ENCODE data around the gene PAPPA. TPM values are rescaled to one million over a fixed set of nuclear protein-coding genes. Genes with fewer than 3 reads are reported as not detected.
A peak's percentile ranks its signal among the peaks of the same experiment; 100 is the strongest.

The PAPPA gene
- total and polyA plus RNA-seq, 9 of the 15 experiments (the other 6 are each of a cell fraction or from before 2014, with no cell fraction given): 0.06 to 0.18 (median 0.11) TPM

DNA sequence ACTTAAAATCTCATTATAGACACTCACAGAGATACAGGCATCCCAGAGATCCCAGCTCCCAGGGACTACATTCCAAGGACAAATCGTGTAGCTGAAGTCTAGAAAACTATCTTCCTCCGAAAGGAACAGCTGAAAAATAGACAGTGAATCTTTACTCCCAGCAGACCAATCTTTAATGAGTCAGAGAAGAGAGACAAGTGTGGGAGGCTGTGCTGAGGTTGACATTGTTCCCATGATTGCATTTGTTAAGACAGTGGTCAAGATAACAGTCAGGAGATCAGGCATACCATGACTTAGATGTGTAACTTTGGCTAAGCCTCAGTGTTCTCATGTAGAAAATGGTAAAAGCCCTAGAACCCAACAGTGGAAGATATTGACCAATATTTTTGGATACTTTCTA is 120.7 kb downstream of the PAPPA start (continued):
- TF ChIP-seq, protein P1, sequence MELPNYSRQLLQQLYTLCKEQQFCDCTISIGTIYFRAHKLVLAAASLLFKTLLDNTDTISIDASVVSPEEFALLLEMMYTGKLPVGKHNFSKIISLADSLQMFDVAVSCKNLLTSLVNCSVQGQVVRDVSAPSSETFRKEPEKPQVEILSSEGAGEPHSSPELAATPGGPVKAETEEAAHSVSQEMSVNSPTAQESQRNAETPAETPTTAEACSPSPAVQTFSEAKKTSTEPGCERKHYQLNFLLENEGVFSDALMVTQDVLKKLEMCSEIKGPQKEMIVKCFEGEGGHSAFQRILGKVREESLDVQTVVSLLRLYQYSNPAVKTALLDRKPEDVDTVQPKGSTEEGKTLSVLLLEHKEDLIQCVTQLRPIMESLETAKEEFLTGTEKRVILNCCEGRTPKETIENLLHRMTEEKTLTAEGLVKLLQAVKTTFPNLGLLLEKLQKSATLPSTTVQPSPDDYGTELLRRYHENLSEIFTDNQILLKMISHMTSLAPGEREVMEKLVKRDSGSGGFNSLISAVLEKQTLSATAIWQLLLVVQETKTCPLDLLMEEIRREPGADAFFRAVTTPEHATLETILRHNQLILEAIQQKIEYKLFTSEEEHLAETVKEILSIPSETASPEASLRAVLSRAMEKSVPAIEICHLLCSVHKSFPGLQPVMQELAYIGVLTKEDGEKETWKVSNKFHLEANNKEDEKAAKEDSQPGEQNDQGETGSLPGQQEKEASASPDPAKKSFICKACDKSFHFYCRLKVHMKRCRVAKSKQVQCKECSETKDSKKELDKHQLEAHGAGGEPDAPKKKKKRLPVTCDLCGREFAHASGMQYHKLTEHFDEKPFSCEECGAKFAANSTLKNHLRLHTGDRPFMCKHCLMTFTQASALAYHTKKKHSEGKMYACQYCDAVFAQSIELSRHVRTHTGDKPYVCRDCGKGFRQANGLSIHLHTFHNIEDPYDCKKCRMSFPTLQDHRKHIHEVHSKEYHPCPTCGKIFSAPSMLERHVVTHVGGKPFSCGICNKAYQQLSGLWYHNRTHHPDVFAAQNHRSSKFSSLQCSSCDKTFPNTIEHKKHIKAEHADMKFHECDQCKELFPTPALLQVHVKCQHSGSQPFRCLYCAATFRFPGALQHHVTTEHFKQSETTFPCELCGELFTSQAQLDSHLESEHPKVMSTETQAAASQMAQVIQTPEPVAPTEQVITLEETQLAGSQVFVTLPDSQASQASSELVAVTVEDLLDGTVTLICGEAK (IDR thresholded peaks at IDR 0.05): no peak
- TF ChIP-seq, protein P1 (CRISPR knock-in tag; IDR thresholded peaks at IDR 0.05): no peak
- TF ChIP-seq CCNT2 (IDR thresholded peaks at IDR 0.05; ENCODE audit: borderline replicate concordance, extremely low read depth, insufficient read length, low read depth, low read length): peak; percentile 65
- TF ChIP-seq PTTG1 (tag; IDR thresholded peaks at IDR 0.05; ENCODE audit: low read depth): no peak
- TF ChIP-seq ZNF668 (CRISPR knock-in tag; IDR thresholded peaks at IDR 0.05): no peak
- no peak for TF ChIP-seq TRIM28 (IDR thresholded peaks at IDR 0.05)
- no peak for TF ChIP-seq ZNF551 (CRISPR knock-in tag; IDR thresholded peaks at IDR 0.05)
- no peak for TF ChIP-seq ZNF354B (CRISPR knock-in tag; IDR thresholded peaks at IDR 0.05)
- TF ChIP-seq, protein P2, sequence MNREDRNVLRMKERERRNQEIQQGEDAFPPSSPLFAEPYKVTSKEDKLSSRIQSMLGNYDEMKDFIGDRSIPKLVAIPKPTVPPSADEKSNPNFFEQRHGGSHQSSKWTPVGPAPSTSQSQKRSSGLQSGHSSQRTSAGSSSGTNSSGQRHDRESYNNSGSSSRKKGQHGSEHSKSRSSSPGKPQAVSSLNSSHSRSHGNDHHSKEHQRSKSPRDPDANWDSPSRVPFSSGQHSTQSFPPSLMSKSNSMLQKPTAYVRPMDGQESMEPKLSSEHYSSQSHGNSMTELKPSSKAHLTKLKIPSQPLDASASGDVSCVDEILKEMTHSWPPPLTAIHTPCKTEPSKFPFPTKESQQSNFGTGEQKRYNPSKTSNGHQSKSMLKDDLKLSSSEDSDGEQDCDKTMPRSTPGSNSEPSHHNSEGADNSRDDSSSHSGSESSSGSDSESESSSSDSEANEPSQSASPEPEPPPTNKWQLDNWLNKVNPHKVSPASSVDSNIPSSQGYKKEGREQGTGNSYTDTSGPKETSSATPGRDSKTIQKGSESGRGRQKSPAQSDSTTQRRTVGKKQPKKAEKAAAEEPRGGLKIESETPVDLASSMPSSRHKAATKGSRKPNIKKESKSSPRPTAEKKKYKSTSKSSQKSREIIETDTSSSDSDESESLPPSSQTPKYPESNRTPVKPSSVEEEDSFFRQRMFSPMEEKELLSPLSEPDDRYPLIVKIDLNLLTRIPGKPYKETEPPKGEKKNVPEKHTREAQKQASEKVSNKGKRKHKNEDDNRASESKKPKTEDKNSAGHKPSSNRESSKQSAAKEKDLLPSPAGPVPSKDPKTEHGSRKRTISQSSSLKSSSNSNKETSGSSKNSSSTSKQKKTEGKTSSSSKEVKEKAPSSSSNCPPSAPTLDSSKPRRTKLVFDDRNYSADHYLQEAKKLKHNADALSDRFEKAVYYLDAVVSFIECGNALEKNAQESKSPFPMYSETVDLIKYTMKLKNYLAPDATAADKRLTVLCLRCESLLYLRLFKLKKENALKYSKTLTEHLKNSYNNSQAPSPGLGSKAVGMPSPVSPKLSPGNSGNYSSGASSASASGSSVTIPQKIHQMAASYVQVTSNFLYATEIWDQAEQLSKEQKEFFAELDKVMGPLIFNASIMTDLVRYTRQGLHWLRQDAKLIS (CRISPR knock-in tag; IDR thresholded peaks at IDR 0.05): no peak
- TF ChIP-seq, protein P3, sequence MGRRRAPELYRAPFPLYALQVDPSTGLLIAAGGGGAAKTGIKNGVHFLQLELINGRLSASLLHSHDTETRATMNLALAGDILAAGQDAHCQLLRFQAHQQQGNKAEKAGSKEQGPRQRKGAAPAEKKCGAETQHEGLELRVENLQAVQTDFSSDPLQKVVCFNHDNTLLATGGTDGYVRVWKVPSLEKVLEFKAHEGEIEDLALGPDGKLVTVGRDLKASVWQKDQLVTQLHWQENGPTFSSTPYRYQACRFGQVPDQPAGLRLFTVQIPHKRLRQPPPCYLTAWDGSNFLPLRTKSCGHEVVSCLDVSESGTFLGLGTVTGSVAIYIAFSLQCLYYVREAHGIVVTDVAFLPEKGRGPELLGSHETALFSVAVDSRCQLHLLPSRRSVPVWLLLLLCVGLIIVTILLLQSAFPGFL (CRISPR knock-in tag; IDR thresholded peaks at IDR 0.05): no peak
- no peak for TF ChIP-seq ETV5 (CRISPR knock-in tag; IDR thresholded peaks at IDR 0.05; ENCODE audit: low read depth)
- TF ChIP-seq ELF2 (CRISPR knock-in tag; IDR thresholded peaks at IDR 0.05): no peak
- TF ChIP-seq, protein P4, sequence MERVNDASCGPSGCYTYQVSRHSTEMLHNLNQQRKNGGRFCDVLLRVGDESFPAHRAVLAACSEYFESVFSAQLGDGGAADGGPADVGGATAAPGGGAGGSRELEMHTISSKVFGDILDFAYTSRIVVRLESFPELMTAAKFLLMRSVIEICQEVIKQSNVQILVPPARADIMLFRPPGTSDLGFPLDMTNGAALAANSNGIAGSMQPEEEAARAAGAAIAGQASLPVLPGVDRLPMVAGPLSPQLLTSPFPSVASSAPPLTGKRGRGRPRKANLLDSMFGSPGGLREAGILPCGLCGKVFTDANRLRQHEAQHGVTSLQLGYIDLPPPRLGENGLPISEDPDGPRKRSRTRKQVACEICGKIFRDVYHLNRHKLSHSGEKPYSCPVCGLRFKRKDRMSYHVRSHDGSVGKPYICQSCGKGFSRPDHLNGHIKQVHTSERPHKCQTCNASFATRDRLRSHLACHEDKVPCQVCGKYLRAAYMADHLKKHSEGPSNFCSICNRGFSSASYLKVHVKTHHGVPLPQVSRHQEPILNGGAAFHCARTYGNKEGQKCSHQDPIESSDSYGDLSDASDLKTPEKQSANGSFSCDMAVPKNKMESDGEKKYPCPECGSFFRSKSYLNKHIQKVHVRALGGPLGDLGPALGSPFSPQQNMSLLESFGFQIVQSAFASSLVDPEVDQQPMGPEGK (CRISPR knock-in tag; IDR thresholded peaks at IDR 0.05; ENCODE audit: borderline replicate concordance): no peak
